Lung (tissue), 12 donors: ENCODE data around the gene HMGN1. TPM values are rescaled to one million over a fixed set of nuclear protein-coding genes. Genes with fewer than 3 reads are reported as not detected.

Source experiments
- ATAC-seq: fragments of 200-7000 bp; cut with Tn5 transposase; one replicate; pipeline ENCODE4 v1.9.1; 2020; ENCODE audit warnings: moderate number of reproducible peaks; ENCODE audit not compliant: insufficient read depth, low FRiP score
- DNase-seq, 3 donors: peaks; one replicate each; pipeline ENCODE4 v3.0.0-alpha.2; 2013 to 2017
- H3K27ac ChIP-seq, 2 donors: one replicate each; pipeline ENCODE4 v1.5.1; 2013; ENCODE audit warnings: mild to moderate bottlenecking in 2 of 2, moderate library complexity in 2 of 2, control low read depth in 1 of 2, inconsistent platforms in 1 of 2, low read depth in 1 of 2, low read length in 1 of 2
- H3K27me3 ChIP-seq, 3 donors: one replicate each; pipeline ENCODE4 v1.5.1; 2013; ENCODE audit warnings: low read length in 2 of 3; ENCODE audit not compliant: control insufficient read depth in 3 of 3, insufficient read depth in 3 of 3
- H3K36me3 ChIP-seq, 4 donors: one replicate each; pipeline ENCODE4 v1.5.1; 2013; ENCODE audit warnings: low read length in 4 of 4, mild to moderate bottlenecking in 1 of 4, moderate library complexity in 1 of 4; ENCODE audit not compliant: control insufficient read depth in 4 of 4, insufficient read depth in 4 of 4
- H3K4me1 ChIP-seq, 5 donors: one replicate each; pipeline ENCODE4 v1.5.1; 2013; ENCODE audit warnings: low read length in 5 of 5, mild to moderate bottlenecking in 2 of 5, moderate library complexity in 1 of 5; ENCODE audit not compliant: control insufficient read depth in 5 of 5, insufficient read depth in 5 of 5
- H3K4me3 ChIP-seq: one replicate; pipeline ENCODE4 v1.5.1; 2013; ENCODE audit warnings: mild to moderate bottlenecking, control low read depth, moderate library complexity
- H3K9ac ChIP-seq, 2 donors: one replicate each; pipeline ENCODE4 v1.5.1; 2013; ENCODE audit warnings: low read length in 2 of 2, control low read depth in 1 of 2; ENCODE audit not compliant: insufficient read depth in 1 of 2
- H3K9me3 ChIP-seq, 4 donors: one replicate each; pipeline ENCODE4 v1.5.1; 2013; ENCODE audit warnings: low read length in 3 of 4, mild to moderate bottlenecking in 1 of 4, moderate library complexity in 1 of 4; ENCODE audit not compliant: control insufficient read depth in 4 of 4, insufficient read depth in 3 of 4
- whole genome bisulfite sequencing, 2 donors: extraction: QIAGEN DNeasy Blood & Tissue Kit; methylation state at CpG; one replicate each; pipeline ENCODE4 v1.1.7; 2013; 5-methylcytosine and 5-hydroxymethylcytosine counted together
- polyA plus RNA-seq, 2 donors: library from polyadenylated mRNA; stranded (reverse); fragments of 200-250 nt; gene quantifications; one replicate each; pipeline ENCODE4 v1.2.1, GENCODE V29; 2013
- total RNA-seq, 2 donors: library from RNA; depleted of rRNA in 1 of 2; stranded (reverse); fragments of >200 nt in 1 of 2; gene quantifications; one replicate each; pipeline ENCODE4 v1.2.1, GENCODE V29; 2014 to 2021
- TF ChIP-seq, protein P1 (sequence below): IDR thresholded peaks from 2 replicates; pipeline ENCODE4 v1.5.1; 2012; ENCODE audit warnings: mild to moderate bottlenecking; ENCODE audit errors: control extremely low read depth, extremely low read depth
- donor health status: control.
- donor health status: control.
- donor health status: Bipolar disorder and iron deficiency.
- donor health status: healthy.
- donor health status: DM: yes; HTN: yes; CAD: no.

HMGN1 gene
- total and polyA plus RNA-seq, 4 donors: 124 to 375 (median 166) TPM

DNA sequence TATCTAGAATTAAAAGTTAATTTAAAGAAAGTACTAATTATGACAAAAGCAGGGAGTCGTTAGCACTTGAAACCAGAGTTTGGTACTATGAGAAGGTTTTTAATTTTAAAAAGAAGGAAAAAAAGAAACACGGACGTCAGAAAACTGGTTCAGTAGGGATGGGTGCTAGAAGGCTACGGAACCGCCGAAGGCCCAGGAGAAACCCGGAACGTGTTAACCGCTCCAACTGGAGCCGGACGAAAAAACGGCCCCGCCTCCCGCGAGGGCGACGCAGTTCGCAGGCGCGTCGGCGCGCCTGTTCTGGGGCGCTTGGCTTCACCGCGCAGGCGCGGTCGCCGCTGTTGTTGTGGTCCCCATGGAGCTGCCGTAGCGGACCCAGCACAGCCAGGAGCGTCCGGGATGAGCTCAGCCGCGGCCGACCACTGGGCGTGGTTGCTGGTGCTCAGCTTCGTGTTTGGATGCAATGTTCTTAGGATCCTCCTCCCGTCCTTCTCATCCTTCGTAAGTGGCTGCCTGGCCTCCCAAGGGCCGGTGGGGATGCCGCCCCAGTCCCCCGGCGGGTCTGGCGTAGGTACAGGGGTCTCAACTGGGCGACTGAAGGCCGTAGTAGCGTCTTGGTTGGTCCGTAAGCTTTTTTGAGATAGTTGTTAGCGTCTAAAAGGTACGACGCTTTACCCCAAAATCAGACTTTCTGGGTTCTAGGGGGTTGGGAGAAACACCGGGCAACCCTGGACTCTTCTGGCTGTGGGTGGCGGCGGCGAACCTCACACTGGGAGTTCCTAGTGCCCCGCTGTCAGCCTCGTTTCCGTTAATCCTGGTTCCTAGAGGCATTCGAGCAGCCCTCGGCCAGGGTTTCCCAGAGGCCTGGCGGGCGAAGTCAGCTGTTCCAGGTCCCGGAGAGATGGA lies 31.4 kb upstream of the HMGN1 start:
- peak overlapping the region; percentile 87 to 93 for H3K9ac ChIP-seq
- H3K27ac ChIP-seq: peak overlapping the region; percentile 93 to 98
- H3K4me3 ChIP-seq: peak overlapping the region; percentile 98
- no peaks in the 10 kb centered on the region for H3K9me3 ChIP-seq
- peaks cover 0 to 7% (median 3%) of the 10 kb centered on the region in 5 donors for H3K4me1 ChIP-seq
- no peaks in the 10 kb centered on the region for H3K27me3 ChIP-seq
- TF ChIP-seq, protein P1, sequence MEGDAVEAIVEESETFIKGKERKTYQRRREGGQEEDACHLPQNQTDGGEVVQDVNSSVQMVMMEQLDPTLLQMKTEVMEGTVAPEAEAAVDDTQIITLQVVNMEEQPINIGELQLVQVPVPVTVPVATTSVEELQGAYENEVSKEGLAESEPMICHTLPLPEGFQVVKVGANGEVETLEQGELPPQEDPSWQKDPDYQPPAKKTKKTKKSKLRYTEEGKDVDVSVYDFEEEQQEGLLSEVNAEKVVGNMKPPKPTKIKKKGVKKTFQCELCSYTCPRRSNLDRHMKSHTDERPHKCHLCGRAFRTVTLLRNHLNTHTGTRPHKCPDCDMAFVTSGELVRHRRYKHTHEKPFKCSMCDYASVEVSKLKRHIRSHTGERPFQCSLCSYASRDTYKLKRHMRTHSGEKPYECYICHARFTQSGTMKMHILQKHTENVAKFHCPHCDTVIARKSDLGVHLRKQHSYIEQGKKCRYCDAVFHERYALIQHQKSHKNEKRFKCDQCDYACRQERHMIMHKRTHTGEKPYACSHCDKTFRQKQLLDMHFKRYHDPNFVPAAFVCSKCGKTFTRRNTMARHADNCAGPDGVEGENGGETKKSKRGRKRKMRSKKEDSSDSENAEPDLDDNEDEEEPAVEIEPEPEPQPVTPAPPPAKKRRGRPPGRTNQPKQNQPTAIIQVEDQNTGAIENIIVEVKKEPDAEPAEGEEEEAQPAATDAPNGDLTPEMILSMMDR: no peak
- ATAC-seq (peak; percentile 98), DNase-seq (peak; percentile 95 to 97 (median 97))
- no peaks in the 10 kb centered on the region for H3K36me3 ChIP-seq
- 0 to 1% methylated on average over 65 of the region's 65 CpGs for WGBS, 2 donors

DNA sequence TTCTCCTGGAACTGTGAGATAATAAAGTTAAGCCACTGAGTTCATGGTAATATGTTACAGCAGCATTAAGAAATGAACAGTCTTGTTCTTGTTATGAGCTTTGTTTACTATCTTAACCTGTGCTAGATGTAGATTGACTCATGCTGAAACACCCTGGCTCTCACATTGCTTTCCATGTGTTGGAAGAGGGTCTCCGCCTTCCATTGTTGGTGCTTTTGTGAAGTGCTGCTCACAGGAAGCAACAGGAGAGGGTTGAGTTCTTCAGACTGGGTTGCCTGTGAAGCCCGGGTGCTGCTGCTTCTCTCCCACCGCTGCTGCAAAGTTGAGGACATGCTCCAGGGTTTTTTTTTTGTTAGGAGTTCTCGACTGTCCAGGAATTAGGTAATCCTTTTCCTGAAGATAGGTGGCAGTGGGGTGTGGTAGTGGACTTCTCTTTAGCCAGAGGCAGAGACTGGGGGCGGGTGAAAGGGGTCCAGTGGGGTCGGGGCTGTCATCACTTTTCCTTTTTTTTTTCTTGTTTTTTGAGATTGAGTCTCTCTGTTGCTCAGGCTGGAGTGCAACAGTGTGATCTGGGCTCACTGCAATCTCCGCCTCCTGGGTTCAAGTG lies 28.7 kb upstream of the HMGN1 start:
- TF ChIP-seq, protein P1: no peak
- ATAC-seq (no peak), DNase-seq (no peak)
- Histone ChIP-seq H3K4me3 (no peak overlapping the region), H3K27ac (no peak overlapping the region), H3K9me3 (no peaks in the 10 kb centered on the region), H3K9ac (no peak overlapping the region), H3K27me3 (peaks cover 0 to 2% (median 0%) of the 10 kb centered on the region in 3 donors), H3K36me3 (no peaks in the 10 kb centered on the region), H3K4me1 (peaks cover 0 to 7% (median 3%) of the 10 kb centered on the region in 5 donors)
- WGBS, 2 donors: 60 to 72% methylated on average over 7 of the region's 7 CpGs

DNA sequence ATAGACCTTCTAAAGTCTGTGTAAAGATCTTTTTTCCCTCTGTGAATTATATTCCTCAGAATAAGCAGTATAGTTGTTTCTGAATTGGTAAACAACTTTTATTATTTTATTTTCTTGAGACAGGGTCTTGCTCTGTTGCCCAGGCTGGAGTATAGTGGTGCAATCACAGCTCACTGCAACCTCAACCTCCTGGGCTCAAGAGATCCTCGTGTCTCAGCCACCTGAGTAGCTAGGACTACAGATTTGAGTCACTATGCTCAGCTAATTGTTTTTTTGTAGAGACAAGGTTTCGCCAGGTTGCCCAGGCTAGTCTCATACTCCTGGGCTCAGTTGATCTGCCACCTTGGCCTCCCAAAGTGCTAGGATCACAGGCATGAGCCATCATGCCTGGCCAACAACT lies 26.6 kb upstream of the HMGN1 start:
- Histone ChIP-seq H3K36me3 (no peaks in the 10 kb centered on the region), H3K4me3 (no peak overlapping the region), H3K4me1 (no peaks in the 10 kb centered on the region), H3K9ac (no peak overlapping the region), H3K9me3 (no peaks in the 10 kb centered on the region), H3K27ac (no peak overlapping the region), H3K27me3 (peaks cover 0 to 2% (median 0%) of the 10 kb centered on the region in 3 donors)
- TF ChIP-seq, protein P1: no peak
- DNase-seq: no peak
- no peak for ATAC-seq
- WGBS, 2 donors: 69 to 85% methylated on average over 2 of the region's 2 CpGs
